Measurements from ENCODE around the gene SLC22A2.

DNA sequence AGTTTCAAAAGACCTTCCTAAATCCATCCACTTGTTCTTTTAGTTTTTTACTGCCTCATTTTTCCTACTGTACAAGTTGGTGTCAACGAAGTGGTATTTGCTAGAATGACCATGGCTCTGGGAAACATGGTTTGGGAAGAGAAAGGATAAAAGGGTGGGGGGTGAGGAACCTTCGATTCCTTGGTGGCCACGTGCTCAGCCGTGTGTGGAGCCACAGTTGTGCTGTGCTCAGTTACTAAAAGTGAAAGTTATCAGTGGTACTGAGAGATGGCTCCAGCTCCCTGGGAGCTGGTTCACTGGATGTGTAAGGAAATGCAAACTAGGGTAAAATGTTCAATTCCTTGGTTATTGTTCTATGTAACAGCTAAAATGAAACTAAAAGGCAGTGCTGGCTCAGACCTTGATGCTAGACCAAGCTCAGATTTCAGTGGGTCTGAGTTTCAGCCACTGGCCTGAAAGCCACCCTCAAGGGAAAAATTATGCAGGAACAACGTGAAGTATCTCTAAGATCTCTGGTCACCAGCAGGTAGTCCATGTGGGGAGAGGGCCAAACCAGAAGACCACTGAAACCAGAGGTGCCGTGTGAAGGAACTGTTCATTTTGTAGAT, 7.4 kb upstream of the SLC22A2 start:
- TF ChIP-seq TCF7L2 (IDR thresholded peaks at IDR 0.05; ENCODE audit: borderline replicate concordance, low read depth, low read length) = no peak
- TF ChIP-seq SP2 (tag by site-specific recombination; IDR thresholded peaks at IDR 0.05) = no peak
- TF ChIP-seq, protein P1, sequence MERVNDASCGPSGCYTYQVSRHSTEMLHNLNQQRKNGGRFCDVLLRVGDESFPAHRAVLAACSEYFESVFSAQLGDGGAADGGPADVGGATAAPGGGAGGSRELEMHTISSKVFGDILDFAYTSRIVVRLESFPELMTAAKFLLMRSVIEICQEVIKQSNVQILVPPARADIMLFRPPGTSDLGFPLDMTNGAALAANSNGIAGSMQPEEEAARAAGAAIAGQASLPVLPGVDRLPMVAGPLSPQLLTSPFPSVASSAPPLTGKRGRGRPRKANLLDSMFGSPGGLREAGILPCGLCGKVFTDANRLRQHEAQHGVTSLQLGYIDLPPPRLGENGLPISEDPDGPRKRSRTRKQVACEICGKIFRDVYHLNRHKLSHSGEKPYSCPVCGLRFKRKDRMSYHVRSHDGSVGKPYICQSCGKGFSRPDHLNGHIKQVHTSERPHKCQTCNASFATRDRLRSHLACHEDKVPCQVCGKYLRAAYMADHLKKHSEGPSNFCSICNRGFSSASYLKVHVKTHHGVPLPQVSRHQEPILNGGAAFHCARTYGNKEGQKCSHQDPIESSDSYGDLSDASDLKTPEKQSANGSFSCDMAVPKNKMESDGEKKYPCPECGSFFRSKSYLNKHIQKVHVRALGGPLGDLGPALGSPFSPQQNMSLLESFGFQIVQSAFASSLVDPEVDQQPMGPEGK (tag by site-specific recombination; IDR thresholded peaks at IDR 0.05) = no peak
- no peak for TF ChIP-seq ZNF133 (tag by site-specific recombination; IDR thresholded peaks at IDR 0.05)
- TF ChIP-seq, protein P2, sequence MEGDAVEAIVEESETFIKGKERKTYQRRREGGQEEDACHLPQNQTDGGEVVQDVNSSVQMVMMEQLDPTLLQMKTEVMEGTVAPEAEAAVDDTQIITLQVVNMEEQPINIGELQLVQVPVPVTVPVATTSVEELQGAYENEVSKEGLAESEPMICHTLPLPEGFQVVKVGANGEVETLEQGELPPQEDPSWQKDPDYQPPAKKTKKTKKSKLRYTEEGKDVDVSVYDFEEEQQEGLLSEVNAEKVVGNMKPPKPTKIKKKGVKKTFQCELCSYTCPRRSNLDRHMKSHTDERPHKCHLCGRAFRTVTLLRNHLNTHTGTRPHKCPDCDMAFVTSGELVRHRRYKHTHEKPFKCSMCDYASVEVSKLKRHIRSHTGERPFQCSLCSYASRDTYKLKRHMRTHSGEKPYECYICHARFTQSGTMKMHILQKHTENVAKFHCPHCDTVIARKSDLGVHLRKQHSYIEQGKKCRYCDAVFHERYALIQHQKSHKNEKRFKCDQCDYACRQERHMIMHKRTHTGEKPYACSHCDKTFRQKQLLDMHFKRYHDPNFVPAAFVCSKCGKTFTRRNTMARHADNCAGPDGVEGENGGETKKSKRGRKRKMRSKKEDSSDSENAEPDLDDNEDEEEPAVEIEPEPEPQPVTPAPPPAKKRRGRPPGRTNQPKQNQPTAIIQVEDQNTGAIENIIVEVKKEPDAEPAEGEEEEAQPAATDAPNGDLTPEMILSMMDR (tag by site-specific recombination; IDR thresholded peaks at IDR 0.05) = no peak
